Activated gamma-delta T cell (primary cell): ENCODE measurements around the gene RNU6-7.

Experiments used
- DNase-seq: peaks from one replicate; lab custom pipeline; 2025; lab: John Stamatoyannopoulos, UW

RNU6-7 gene

DNA sequence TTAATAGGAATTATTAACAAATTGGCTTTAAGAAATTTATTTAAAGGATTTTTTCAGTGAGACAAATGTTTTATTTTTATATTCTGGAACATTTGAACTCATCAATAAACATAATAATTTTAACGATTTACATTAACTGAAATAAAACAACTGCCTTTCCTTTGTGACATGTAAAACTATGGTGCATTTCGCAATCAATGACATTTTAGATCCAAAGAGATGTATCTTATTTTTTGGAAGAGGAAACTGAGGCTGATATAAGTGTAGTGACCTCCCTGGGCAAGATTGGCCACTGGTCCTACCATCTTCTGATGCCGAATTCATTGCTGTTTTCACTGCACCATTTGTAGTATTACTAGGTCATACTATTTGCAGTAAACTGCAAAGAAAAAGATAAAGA is 3.7 kb downstream of the RNU6-7 start:
- no peak for DNase-seq

DNA sequence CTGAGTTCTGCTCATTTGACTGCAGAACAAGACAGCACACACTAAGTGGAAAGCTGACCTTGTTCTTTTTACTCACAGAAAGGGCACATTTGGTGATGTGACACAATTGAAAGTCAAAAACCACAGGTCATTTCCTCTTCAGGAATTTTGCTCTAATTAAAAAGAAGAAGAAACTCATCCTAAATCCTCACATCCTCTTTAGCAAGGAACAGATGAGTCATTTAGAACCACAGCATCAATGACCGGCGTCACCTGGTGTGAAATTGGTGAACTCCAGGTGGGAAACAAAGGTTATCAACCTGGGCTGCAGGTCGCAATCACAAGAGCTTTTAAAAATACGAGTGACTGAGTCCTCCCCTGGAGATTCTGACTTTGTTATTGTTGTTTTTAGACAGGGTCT is 4.1 kb downstream of the RNU6-7 start:
- DNase-seq = no peak

DNA sequence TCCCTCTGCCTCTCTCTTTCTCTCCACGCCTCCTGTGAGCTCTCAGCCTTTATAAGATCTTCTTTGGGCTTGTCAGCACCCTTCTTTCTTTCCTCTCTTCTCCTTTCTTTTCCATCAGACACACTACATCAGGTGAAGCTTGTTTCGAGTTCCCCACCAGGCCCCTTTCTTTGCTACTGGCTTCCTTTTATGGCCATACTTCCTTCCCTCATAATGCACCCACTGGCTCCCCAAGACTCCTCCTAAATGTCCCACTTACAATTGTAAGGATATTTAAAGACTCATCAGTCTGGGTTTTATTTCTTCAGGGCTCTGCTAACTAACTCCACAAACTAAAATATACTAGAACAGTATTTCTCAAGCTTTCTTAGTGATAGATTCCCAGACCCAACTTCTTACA is 4.7 kb downstream of the RNU6-7 start:
- DNase-seq = no peak

DNA sequence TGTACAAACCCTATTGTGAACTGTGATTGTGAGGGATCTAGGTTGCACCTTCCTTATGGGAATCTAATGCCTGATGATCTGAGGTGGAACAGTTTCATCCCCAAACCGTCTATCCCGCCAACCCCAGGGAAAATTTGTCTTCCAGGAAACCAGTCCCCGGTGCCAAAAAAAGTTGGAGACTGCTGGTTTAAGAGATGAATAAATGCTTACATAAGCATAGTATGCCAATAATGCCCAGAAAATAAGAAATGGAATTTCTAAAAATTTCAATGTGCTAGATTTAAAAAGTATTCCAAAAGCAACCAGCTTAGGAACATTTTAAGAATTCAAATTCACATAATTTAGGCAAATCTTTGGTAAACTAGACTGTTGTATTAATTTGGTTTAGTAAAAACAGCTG is 6.6 kb downstream of the RNU6-7 start:
- DNase-seq = no peak

DNA sequence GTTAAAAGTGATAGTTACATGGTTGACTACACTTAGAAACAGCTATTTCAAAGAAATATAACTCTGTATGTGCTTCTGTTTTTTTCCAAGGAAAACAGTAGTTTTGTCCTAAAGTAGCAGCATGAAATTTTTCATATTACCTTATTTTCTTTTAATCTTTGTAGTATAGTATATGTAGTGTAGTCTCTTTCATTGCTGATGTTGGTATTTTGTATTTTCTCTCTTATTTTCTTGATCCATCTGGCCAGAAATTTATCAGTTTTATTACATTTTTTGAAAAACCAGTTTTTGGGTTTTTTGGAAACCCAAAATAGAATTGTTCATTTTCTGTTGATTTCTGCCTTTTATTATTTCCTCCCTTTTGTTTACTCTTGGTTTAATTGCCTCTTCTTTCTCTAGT is 7.6 kb downstream of the RNU6-7 start:
- DNase-seq = no peak

DNA sequence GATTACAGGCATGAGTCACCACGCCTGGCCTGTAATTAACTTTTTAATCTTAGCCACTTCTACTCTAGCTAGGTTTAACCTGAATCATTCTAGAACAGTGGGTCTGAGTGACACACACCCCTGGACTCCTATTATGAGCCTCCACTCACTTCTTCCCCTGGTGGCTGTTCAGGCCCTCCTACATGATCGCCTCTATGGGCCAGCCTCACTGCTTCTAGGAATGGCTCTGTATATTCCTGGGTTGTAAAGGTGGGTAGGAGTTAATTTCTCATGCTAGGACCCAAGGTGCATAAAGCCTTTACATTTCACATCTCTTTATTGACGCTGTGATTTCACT is 9.2 kb downstream of the RNU6-7 start:
- no peak for DNase-seq

DNA sequence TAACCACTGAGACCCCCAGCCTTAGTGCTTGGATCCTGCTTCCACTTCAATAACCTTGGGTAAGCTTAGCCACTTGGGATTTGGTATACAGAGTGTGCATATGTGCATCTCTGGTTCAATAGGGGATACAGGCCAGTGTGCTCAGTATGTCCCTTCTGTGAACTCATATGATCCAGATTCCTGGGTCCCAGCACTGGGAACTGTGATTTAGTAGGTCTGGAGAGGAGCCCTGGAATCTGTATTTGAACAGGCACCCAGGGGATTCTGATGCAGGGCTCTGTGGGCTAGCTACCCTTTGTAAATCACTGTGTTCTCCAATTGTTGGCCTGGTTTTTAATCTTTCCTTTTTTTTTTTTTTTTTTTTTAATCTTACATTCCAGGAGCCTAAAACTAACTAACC is 11.0 kb downstream of the RNU6-7 start:
- DNase-seq = no peak

DNA sequence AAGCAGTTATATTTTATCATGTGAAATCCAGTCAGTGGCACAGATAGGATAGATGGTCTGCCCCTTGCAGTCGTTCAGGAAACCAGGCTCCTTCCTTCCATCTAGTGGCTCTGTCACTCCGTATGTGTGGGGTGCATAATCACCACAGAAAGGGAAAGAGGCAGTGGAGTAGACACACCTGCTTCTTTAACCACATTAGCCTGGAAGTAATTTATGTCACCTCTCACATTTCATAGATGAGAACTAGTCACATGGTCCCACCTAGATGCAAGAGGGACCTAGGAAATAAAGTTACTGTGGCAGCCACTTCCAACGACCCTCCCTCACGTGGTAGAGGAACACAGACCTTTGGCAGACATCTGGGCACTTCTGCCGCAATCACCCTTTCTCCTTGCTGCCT is 15.5 kb downstream of the RNU6-7 start:
- no peak for DNase-seq

DNA sequence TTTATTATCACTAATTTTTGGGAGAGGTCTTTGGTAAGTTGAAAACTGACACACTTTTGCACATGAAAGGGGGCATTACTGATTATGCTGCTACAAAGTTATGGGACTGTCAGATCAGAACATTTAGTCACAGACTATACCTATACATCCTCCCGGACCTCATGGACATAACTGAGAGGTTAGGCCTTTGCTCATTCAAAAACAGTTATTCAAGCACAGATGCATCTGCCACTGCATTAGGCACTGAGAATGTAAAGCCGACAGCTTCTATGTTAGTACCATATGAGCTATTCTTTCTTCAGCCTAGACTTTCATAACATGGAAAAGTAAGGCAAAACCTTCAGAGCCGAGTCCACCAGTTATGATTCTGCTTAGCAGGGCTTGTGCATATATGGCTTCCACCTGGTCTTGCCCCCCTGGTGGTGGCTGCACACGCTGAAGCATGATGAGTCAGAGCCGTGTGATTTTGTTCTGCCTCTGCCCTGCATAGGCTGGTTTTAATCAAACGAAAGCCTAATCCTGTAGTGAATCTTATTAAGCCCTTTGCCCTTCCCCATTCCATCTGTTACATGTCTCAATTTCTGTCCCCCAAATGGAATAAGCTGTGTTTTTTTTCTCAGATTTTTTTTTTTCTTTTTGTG is 23.0 kb downstream of the RNU6-7 start:
- DNase-seq = no peak

DNA sequence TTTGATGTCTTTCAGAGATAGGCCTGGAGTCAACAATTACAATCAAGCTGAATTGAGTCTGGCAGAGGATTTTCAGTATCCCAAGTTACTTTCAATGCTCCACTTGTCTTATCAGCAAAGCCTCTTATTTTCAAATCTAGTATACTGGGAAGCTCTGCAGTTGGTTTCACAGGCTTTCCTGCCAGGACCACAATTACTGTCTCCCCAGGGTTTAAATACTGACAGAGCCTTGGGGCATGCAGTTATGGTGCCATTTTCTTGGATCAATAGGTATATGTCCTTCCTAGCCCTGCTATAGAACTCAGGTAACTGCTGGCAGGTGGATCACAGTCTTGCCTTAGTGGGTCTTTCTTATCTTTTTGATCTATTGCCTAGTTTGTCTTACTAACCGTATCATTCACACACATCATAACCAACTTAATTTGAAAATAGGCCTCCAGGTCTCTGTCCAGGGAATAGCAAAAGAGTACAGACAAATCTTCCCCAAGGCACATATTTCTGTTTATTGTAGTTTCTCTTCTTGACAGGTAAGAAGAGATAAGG is 23.6 kb downstream of the RNU6-7 start:
- no peak for DNase-seq

DNA sequence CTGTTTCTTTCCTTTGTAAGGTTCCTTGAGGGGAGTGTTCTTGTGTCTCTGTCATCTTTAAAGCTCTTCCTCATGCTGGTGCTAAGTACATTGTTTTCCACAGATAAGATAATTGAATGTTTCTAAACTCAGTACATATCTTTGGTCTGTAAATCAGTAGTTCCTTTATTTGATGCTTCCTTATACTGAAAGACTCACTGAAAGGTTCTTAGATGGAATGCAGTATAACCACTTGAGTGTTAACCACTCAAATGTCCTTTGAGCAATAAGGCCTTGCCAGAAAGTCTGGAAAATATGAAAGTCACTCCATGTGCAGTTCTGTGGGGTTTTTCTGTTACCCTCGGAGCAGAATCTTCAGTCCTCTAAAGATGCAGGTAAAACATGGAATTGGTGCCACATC is 24.2 kb downstream of the RNU6-7 start:
- no peak for DNase-seq

DNA sequence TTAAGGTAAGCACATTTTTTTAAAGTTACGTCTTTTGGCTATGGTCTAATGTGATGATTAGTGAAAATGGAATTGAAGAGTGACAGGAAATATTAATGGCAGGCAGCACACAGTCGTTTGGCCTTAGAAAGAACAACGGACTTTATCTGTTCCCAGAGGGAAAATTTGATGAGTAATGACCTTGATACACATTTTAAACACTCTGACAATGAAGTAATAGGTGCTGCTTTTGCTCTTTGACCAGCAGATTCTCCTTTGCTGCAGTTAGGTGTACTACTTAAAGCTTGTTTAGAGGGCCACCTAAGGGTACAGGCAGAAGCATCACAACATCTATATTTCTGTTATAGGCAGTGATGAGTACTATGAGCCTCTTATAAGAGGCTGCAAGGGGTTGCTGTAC is 28.3 kb downstream of the RNU6-7 start:
- DNase-seq = no peak

DNA sequence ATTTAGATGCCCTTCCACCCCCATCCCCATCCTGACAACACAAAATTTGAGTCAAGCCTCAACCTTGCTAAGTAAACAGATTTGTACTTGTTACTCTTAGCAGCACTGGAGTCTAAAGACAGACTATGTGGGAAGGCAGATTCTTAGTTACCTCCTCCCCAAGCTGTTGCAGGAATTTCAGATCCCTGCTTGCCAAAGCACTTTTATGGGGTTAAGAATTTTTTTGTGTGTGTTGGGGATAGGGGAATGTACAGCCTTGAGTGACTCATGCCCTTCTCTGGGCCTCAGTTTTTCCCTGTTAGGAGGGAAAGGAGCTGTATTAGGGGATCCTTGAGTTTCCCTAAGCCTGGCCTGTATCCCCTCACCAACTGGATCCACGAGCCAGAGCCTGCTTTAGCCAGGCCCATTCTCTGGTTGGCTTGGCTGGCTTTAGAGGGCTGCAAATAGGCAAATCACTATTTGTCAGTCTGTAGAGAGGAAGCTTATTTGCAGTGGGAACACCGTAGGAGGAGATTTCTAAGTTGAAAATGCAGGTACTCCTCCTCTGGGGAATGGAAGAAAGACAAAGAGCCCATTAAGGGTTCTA is 28.9 kb downstream of the RNU6-7 start:
- DNase-seq = no peak

DNA sequence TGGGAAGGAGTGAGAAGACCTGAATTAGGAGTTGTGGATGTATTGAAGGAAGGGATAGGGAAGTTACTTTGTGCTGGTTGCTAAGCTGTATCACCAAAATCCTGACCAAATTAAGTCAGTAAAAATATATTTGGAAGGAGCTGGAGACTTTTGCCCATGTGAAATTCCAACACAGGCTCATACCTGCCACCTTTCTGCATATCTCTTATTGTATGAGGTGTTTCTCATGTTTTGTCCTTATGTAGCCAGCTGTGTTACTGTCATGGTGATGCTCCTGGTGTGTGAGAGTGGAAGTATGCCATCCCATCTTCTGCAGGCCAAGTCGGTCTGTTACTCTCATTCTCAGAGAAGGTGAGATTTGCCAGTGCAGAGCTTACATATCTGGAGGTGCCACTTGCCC is 30.6 kb downstream of the RNU6-7 start:
- no peak for DNase-seq

DNA sequence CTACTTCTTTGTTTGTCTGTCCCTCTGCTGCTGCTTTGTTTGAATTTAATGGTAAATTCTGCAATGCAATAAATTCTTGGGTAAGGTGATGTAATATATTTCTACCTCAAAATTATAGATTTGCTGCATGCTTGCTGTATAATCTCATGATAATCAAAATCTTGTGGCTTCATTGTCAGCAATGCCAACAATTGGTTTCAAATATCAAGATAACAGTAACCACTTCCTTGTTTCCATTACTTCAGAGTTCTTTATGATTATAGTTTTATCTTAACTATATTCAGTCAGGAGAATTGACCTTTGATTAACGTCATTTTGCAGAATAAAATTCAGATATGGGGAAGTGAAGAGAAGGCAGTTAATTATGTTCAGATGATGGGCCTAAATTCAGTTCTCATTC is 31.4 kb downstream of the RNU6-7 start:
- DNase-seq = no peak

DNA sequence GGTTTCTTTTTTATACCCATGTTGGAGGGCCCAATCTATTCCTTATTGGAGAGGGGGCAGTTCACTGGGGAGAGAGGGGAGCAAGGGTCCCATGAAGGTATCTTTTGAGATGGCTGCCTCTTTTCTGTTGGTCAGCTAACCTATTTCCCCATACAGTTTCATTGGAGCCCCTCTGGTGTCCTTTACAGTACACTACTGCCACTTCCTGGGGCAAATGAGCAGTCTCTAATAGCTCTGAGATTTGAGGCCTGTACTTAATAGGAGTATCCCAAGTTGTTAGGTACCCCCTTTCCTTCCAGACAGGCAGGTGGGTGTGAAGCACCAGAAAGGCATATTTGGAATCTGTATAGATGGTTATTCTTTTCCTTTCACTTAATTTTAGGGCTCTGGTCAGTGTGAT is 42.6 kb downstream of the RNU6-7 start:
- DNase-seq = no peak

DNA sequence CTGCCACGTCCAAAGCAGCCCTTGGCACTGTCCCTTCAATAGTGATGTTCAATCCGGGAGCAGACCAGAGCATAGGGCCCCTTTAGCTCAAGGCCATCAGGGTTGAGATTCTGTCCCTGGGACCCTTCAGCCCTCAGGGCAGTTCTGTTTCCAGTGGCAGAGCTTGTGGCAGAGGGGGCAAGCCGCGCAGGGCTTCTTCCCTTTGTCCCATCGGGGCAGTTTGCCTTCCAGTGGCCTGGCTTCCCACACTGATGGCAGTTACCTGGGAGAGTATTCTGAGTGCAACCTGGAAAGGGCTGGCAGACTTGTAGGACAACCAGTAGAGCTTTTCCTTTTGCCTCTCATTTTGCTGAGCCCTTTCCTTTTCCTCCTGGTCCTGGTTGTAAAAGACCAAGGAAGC is 44.9 kb downstream of the RNU6-7 start:
- DNase-seq = no peak

DNA sequence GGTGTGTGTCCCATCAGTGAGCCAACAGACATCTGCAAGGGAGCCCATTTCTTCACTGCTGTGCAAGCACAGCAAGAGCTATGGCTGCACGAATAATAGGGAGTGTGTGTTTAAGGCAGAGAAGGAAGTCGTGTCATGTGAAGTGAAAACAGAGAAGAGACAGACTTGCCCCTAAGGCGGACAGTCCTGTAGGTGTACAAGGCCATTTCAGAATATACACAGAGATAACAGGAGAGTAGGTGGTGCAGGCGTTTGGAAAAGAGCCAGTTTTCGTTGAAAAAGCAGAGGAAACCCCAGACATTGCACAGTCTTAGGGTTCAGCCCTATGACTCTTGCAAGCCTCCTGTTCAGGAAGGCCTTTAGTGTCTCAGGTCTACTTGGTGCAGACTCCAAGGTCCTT is 47.5 kb downstream of the RNU6-7 start:
- DNase-seq = no peak

DNA sequence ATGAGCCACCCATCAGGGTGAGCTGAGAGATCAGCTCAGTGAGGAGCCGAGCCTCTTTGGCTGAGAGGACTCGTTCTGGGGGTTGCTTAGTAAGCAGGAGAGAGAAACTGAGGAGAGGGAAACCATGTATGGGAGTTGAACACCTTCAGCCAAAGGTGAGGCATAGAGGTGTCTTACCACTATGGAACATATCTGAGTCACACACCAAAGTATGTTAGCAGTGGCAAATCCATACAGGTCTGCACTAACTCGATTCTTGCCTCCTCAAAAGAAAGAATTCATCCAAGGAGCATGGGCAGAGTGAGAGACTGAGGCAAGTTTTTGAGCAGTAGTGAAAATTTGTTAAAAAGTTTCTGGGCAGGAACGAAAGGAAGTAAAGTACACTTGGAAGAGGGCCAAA is 47.9 kb downstream of the RNU6-7 start:
- no peak for DNase-seq

DNA sequence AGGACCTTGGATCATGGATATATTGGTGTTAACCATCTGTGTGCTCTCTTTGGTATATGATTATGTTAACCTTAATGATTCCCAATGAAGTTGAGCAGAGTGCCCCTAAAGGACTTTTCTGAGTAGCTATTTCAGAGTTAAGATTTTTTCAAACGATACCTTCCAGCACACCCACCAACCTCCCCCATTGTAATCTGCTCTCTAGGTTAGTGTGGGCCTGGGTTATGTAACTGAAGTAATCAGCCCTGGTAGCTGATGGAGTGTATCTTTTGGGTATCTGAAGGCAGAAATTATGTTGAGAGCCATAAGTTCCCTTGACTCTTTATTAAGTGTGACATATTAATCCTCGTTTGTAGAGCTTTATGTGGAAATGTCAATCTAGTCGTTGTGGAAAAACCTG is 48.8 kb downstream of the RNU6-7 start:
- DNase-seq = no peak

DNA sequence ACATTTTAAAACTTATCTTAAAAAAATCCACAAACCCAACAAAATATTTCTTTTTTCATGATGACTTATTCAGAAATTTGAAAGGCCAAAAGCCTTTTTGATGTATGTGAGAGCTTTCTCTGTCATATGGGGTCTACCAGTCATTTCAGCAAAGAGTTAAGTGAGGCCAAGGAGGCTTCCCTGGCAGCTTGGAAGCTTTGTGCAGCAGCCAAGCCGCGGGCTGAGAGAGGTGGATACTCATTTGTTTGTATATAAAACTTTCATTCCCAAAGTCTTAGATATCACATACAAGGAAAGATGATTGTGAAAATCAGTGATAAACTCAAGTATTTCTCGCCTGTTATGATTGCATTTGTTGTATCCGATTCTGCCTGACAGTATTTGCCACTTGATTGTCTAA is 49.7 kb downstream of the RNU6-7 start:
- DNase-seq = no peak
